LNCaP clone FGC (cell line): ENCODE measurements around the gene DYNLL2.

Experiments
- DNase-seq: peaks from one replicate; pipeline ENCODE4 v3.0.0-alpha.2; 2011; ENCODE audit warnings: low read depth
- H3K4me3 ChIP-seq: 2 replicates; pipeline ENCODE4 v1.5.1; 2011; ENCODE audit warnings: mild to moderate bottlenecking, low read depth, low read length, control low read depth
- TF ChIP-seq, protein P1 (sequence below): IDR thresholded peaks from 2 replicates; pipeline ENCODE4 v1.5.1; 2012; ENCODE audit warnings: mild to moderate bottlenecking; ENCODE audit not compliant: control insufficient read depth, insufficient read depth; ENCODE audit errors: extremely low read depth

The DYNLL2 gene

DNA sequence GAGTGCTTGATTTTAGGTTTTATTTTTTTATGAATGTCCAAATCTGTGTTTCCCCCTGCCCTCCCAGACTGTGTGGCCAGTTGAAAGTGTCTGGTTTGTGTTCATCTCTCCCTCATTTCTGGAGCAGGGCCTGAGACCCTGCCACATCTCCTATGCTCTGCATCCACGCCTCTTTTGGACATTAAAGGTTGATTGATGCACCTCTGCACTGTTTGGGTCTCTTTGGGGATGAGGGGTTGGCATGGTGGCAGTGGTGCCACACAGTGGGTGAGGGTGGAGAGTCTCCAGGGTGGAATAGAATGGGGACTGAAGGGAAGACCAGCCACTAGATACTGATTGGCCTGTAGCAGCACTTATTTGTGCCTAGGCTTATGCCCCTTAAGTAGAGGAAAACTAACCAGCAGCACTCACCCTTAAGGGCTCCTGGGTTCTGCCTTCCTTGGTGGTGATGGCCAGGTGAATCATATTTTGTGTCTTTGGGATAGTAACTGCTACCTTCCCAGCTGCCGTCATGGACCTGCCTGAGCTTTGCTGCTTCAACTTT is 7.9 kb downstream of the DYNLL2 start:
- no peak overlapping the region for H3K4me3 ChIP-seq
- TF ChIP-seq, protein P1, sequence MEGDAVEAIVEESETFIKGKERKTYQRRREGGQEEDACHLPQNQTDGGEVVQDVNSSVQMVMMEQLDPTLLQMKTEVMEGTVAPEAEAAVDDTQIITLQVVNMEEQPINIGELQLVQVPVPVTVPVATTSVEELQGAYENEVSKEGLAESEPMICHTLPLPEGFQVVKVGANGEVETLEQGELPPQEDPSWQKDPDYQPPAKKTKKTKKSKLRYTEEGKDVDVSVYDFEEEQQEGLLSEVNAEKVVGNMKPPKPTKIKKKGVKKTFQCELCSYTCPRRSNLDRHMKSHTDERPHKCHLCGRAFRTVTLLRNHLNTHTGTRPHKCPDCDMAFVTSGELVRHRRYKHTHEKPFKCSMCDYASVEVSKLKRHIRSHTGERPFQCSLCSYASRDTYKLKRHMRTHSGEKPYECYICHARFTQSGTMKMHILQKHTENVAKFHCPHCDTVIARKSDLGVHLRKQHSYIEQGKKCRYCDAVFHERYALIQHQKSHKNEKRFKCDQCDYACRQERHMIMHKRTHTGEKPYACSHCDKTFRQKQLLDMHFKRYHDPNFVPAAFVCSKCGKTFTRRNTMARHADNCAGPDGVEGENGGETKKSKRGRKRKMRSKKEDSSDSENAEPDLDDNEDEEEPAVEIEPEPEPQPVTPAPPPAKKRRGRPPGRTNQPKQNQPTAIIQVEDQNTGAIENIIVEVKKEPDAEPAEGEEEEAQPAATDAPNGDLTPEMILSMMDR: no peak
- DNase-seq: no peak

DNA sequence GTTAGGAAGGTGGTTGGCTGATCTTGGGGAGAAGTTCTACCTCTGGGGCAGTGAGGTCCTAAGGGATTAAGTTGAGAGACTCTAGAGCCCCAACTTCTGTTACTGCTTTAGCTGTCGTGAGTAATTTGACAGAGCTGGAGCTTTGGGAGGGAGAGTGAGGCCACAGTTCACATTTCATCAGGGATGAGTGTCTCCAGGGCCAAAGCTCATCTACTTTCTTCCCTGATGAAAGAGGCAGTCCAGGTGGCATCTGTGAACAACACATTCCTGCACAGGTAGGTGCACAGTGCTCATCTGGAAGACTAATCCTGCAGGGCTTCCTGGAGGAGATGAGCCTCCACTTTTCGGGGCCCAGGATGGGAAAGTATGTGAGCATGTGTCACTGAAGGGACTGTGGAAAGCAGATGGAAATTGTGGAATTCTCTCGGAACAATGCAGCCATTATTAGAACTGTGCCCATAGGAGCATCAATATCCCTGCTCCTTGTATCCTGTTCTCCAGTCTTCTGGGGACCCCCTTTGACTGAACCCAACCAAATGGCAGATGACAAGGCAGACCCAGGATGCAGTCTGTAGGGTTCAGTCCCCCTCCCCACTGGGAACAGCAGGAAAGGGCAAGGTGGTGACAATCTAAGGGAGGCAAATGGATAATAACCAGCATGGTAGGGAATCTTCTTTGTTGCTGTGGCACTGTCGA is 9.0 kb downstream of the DYNLL2 start:
- DNase-seq: no peak
- TF ChIP-seq, protein P1: no peak
- H3K4me3 ChIP-seq: no peak overlapping the region

DNA sequence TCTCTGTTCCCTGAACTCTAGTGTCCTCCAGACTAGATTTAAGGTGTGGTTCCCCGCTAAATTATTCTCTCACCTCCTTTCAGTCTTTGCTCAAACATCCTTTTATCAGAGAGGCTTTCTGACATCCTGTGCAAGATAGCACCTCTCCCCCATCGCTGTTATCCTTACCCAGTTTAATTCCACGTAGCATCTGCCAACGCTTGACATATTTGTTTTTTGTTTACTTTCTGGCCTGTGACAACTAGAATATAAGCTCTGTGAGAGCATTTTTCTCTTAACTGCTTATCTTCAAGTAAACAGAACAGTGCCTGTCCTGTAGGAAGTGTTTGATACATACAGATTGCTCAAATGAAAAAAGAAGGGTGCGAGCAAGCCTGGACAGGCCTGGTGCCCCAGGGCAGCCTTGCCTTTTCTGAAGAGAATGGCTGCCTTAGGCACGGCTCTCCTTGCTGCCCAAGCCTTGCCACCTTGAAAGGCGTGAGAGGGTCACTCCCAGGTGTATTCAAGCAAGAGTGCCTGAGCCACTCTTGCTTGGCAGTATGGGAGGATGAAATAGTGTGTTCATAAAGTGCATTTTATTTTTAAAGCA is 9.7 kb downstream of the DYNLL2 start:
- H3K4me3 ChIP-seq: no peak overlapping the region
- TF ChIP-seq, protein P1: no peak
- DNase-seq: no peak

DNA sequence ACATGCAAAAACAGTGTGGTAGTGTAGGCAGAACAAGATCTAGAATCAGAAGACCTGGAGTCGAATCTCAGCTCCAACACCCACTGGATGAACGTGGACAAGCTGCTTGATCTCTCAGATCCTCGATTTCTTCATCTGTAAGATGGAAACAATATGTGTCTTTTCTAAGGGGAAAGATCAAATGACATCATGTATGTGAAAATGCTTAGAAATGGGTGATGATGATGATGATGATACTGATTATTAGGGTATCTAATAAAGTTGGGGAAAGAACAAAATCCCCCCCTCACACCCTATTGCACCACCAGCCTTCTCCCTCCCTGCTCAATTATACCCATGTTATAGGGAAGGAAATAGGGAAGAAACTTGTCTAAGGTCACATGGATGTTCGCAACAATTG is 10.9 kb downstream of the DYNLL2 start:
- TF ChIP-seq, protein P1: no peak
- H3K4me3 ChIP-seq: no peak overlapping the region
- DNase-seq: no peak

DNA sequence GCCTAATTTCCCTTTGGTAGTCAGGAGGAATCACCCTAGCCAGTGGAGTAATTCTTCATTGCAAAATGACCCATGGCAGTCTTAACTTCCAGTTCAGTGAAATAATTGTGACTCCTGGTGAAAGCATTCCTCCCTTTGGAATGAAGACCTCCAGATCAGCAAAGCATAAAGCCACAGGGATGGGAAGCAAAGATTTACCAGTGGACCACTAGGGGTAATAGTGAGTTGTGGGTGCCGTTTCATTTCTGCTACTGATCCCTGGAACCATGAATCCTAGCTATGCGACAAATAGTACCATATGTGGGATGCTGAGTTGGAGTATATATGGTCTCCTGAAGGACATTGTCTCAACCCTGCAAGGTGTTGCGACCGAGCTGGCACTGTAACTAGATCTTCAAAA is 13.7 kb downstream of the DYNLL2 start:
- TF ChIP-seq, protein P1: no peak
- no peak for DNase-seq
- H3K4me3 ChIP-seq: no peak overlapping the region

DNA sequence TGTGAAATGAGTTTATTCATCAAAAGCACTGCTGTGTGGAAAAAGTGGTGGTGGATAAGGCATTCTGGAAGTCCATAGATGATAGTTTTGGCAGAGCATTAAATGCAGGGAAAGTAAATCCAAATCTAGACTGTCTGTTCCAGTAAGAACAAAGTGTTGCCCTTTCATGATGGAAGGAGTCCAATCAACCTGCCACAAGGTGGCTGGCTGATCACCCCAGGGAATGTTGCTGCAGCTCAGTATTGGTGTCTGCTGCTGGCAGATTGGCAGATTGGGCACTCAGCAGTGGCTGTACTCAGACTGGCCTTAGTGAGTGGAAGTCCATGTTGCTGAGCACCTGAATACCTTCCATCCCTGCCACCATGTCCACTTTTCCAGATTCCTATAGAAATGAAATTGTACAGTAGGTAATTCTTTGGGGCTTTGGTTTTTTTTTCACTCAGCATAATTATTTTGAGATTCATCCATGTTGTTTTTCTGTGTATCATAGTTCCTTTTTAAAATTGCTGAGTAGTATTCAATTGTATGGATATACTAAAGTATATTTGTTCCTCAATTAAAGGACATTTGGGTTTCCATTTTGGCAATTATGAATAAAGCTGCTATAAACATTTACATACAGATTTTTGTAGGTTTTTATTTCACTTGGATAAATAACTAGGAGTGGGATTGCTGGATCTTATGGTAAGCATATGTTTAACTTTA is 14.3 kb downstream of the DYNLL2 start:
- TF ChIP-seq, protein P1: no peak
- no peak overlapping the region for H3K4me3 ChIP-seq
- DNase-seq: no peak
